ENCODE data around the gene SRBD1.
A peak's percentile ranks its signal among the peaks of the same experiment; 100 is the strongest.

SRBD1 gene

GRCh38 chr2:45631955-45632354, 20.9 kb upstream of the SRBD1 start:
- DNase-seq (ENCODE audit: low spot score): no peak

GRCh38 chr2:45631319-45631718, 20.3 kb upstream of the SRBD1 start:
- DNase-seq (ENCODE audit: low spot score): no peak

GRCh38 chr2:45629971-45630370, 18.9 kb upstream of the SRBD1 start:
- no peak for DNase-seq (ENCODE audit: low spot score)

- DNase-seq (ENCODE audit: low spot score): no peak
Measured at GRCh38 chr2:45627911-45628310, 16.8 kb upstream of the SRBD1 start.

- DNase-seq (ENCODE audit: low spot score): no peak
Measured at GRCh38 chr2:45626387-45627221, 15.5 kb upstream of the SRBD1 start.

- DNase-seq (ENCODE audit: low spot score): no peak
Measured at GRCh38 chr2:45625824-45626223, 14.8 kb upstream of the SRBD1 start.

- DNase-seq (ENCODE audit: low spot score): no peak
Measured at GRCh38 chr2:45623098-45623497, 12.0 kb upstream of the SRBD1 start.

GRCh38 chr2:45622336-45623075, 11.4 kb upstream of the SRBD1 start:
- DNase-seq (ENCODE audit: low spot score): no peak

- DNase-seq (ENCODE audit: low spot score): no peak
Measured at GRCh38 chr2:45617496-45617895, 6.4 kb upstream of the SRBD1 start.

GRCh38 chr2:45616658-45617411, 5.8 kb upstream of the SRBD1 start:
- peak; percentile 10 for DNase-seq (ENCODE audit: low spot score)

- DNase-seq (ENCODE audit: low spot score): no peak
Measured at GRCh38 chr2:45614871-45615415, 3.9 kb upstream of the SRBD1 start.

GRCh38 chr2:45614330-45614729, 3.3 kb upstream of the SRBD1 start:
- no peak for DNase-seq (ENCODE audit: low spot score)

GRCh38 chr2:45612731-45613130, 1.7 kb upstream of the SRBD1 start:
- no peak for DNase-seq (ENCODE audit: low spot score)

- no peak for DNase-seq (ENCODE audit: low spot score)
Measured at GRCh38 chr2:45612285-45612684, 1.2 kb upstream of the SRBD1 start.

GRCh38 chr2:45610281-45611019, 617 bp downstream of the SRBD1 start:
- DNase-seq (ENCODE audit: low spot score): peak; percentile 51

- DNase-seq (ENCODE audit: low spot score): peak; percentile 24
Measured at GRCh38 chr2:45607701-45608100, 3.4 kb downstream of the SRBD1 start.

GRCh38 chr2:45606796-45607195, 4.3 kb downstream of the SRBD1 start:
- no peak for DNase-seq (ENCODE audit: low spot score)

GRCh38 chr2:45605116-45605515, 6.0 kb downstream of the SRBD1 start:
- no peak for DNase-seq (ENCODE audit: low spot score)

GRCh38 chr2:45602624-45603023, 8.4 kb downstream of the SRBD1 start:
- DNase-seq (ENCODE audit: low spot score): no peak

- no peak for DNase-seq (ENCODE audit: low spot score)
Measured at GRCh38 chr2:45598545-45598944, 12.5 kb downstream of the SRBD1 start.

GRCh38 chr2:45596761-45597160, 14.3 kb downstream of the SRBD1 start:
- no peak for DNase-seq (ENCODE audit: low spot score)
